ENCODE data around the gene TPGS1. TPM values are rescaled to one million over a fixed set of nuclear protein-coding genes. Genes with fewer than 3 reads are reported as not detected.

TPGS1 gene
- total and polyA plus RNA-seq, 2 donors from 2014 or later = 17.9 to 23.1 TPM

- DNase-seq (no peak), FAIRE-seq (no peak)
- no peak for TF ChIP-seq CTCF (IDR thresholded peaks at IDR 0.05; ENCODE audit: borderline replicate concordance, extremely low read depth, insufficient read depth)
- intact Hi-C loops (cut with DNase I) = no loop called here
- Histone ChIP-seq H3K36me3 (ENCODE audit: control insufficient read depth in 2 of 3, insufficient read depth in 3 of 3, low read length in 3 of 3) (no peaks in the 10 kb centered on the region), H3K9ac (ENCODE audit: low read length in 3 of 3) (no peak overlapping the region), H3K27me3 (ENCODE audit: control insufficient read depth, insufficient read depth, low read length) (no peaks in the 10 kb centered on the region), H3K4me3 (ENCODE audit: low read length in 3 of 3) (no peak overlapping the region), H3K9me3 (ENCODE audit: control insufficient read depth in 2 of 3, insufficient read depth in 1 of 3, low read length in 3 of 3) (no peaks in the 10 kb centered on the region), H3K4me1 (ENCODE audit: control insufficient read depth in 2 of 3, insufficient read depth in 2 of 3, low read depth in 1 of 3, low read length in 3 of 3) (no peaks in the 10 kb centered on the region), H3K27ac (ENCODE audit: low read depth in 2 of 2, low read length in 2 of 2) (no peak overlapping the region)
Observed at GRCh38 chr19:469833-470232, 37.5 kb upstream of the TPGS1 start.

DNA sequence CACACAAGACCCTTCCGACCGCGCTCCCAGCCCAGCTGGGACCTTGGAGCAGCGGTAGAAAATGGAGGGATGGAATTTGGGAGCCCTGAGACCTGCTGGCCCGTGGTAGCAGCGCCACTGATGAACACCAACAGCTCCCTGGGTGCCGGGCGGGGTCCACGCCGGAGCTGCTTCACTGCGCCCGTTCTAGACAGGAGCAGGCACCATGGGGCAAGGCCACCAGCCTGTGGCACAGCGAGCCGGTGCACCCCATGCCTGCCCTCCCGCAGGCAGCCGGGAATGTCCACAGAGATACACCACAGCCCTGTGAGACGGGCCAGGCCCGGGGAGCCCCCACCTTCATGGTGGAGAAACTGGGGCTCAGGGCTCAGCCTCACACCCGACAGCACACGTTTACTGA, 36.6 kb upstream of the TPGS1 start:
- no peak for TF ChIP-seq CTCF (IDR thresholded peaks at IDR 0.05; ENCODE audit: borderline replicate concordance, extremely low read depth, insufficient read depth)
- intact Hi-C loops (cut with DNase I) = no loop called here
- no peak overlapping the region for H3K9ac ChIP-seq (ENCODE audit: low read length in 3 of 3)
- no peak for FAIRE-seq
- DNase-seq = no peak
- no peaks in the 10 kb centered on the region for H3K9me3 ChIP-seq (ENCODE audit: control insufficient read depth in 2 of 3, insufficient read depth in 1 of 3, low read length in 3 of 3)
- no peaks in the 10 kb centered on the region for H3K27me3 ChIP-seq (ENCODE audit: control insufficient read depth, insufficient read depth, low read length)
- H3K36me3 ChIP-seq (ENCODE audit: control insufficient read depth in 2 of 3, insufficient read depth in 3 of 3, low read length in 3 of 3) = no peaks in the 10 kb centered on the region
- no peaks in the 10 kb centered on the region for H3K4me1 ChIP-seq (ENCODE audit: control insufficient read depth in 2 of 3, insufficient read depth in 2 of 3, low read depth in 1 of 3, low read length in 3 of 3)
- H3K27ac ChIP-seq (ENCODE audit: low read depth in 2 of 2, low read length in 2 of 2) = no peak overlapping the region
- H3K4me3 ChIP-seq (ENCODE audit: low read length in 3 of 3) = no peak overlapping the region

GRCh38 chr19:472005-472858, 35.1 kb upstream of the TPGS1 start:
- Histone ChIP-seq H3K4me1 (ENCODE audit: control insufficient read depth in 2 of 3, insufficient read depth in 2 of 3, low read depth in 1 of 3, low read length in 3 of 3) (no peaks in the 10 kb centered on the region), H3K27ac (ENCODE audit: low read depth in 2 of 2, low read length in 2 of 2) (no peak overlapping the region), H3K9ac (ENCODE audit: low read length in 3 of 3) (no peak overlapping the region), H3K4me3 (ENCODE audit: low read length in 3 of 3) (no peak overlapping the region), H3K27me3 (ENCODE audit: control insufficient read depth, insufficient read depth, low read length) (no peaks in the 10 kb centered on the region), H3K36me3 (ENCODE audit: control insufficient read depth in 2 of 3, insufficient read depth in 3 of 3, low read length in 3 of 3) (no peaks in the 10 kb centered on the region), H3K9me3 (ENCODE audit: control insufficient read depth in 2 of 3, insufficient read depth in 1 of 3, low read length in 3 of 3) (no peaks in the 10 kb centered on the region)
- intact Hi-C loops (cut with DNase I) = no loop called here
- FAIRE-seq (no peak), DNase-seq (no peak)
- no peak for TF ChIP-seq CTCF (IDR thresholded peaks at IDR 0.05; ENCODE audit: borderline replicate concordance, extremely low read depth, insufficient read depth)

All from kidney (tissue), 14 donors.